GM19035 (cell line): Measurements from ENCODE around the gene NDUFS8.

ENCODE experiments used
- ATAC-seq: cut with Tn5 transposase; IDR thresholded peaks from one replicate; pipeline ENCODE4 v1.9.1; 2021; ENCODE audit not compliant: unreplicated experiment

Gene NDUFS8

GRCh38 chr11:68048681-68049508 is 18.4 kb downstream of the NDUFS8 start:
- no peak for ATAC-seq

GRCh38 chr11:68049509-68050370 is 19.3 kb downstream of the NDUFS8 start:
- ATAC-seq, result no peak

- ATAC-seq, result no peak
These were observed 19.9 kb downstream of the NDUFS8 start for GRCh38 chr11:68050371-68050841.

GRCh38 chr11:68051191-68052136 is 21.0 kb downstream of the NDUFS8 start:
- no peak for ATAC-seq

GRCh38 chr11:68052137-68052873 is 21.8 kb downstream of the NDUFS8 start:
- ATAC-seq, result no peak

DNA sequence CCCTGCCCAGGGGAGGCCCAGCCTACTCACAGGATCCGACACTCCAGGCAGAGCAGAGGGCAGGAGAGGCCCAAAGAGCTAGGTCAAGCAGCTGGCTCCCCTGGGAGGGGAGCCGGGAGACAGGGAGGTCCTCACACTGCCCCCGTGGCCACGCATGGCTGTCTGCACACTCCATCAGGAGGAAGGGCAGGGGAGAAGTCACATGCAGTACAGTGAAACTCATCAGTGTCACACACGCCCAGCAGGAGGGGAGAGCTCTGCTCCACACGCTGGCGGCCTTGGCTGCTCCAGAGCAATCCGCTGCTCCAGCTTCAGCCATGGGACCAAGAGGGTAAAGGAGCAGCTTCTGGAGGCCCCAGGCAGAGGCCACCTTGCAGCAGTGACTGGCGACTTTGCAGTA is 22.6 kb downstream of the NDUFS8 start:
- no peak for ATAC-seq

DNA sequence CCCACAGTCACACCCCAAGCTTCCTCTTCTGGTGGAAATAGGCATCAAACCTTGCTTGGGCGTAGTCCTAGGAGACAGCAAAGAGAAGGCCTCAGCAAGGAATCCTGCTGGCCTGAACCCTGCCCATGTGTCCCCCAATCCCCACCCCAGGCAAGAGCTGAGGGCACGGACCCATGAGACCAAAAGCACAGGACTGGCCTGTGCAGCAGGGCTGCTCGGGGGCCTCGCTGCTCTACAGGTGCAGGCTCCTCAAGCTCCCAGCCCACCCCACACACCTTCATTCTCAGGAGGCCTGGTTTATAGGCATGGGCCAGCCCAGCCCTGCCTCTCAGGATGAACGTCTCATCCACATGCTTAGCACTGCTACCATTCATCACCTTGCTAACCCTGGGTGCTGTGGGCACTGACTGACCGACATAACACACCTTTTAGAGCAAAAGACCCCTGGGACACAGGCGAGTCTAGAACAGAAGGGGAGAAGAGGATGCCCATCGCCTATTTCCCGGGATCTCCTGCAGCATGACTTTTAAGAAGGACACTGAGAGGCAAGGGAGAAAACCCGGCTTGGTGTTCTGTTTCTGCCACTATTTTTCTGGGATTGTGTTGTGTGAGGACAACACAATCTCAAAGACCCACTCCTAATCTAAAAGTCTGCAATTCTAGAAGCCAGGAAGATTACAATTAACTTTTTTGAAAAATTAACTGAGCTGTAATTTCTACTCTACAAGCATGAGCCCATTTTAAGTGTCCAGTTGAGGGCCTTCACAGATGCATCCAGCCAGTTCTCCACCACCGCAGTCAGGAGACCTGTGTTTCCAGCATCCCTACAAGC is 23.7 kb downstream of the NDUFS8 start:
- no peak for ATAC-seq

DNA sequence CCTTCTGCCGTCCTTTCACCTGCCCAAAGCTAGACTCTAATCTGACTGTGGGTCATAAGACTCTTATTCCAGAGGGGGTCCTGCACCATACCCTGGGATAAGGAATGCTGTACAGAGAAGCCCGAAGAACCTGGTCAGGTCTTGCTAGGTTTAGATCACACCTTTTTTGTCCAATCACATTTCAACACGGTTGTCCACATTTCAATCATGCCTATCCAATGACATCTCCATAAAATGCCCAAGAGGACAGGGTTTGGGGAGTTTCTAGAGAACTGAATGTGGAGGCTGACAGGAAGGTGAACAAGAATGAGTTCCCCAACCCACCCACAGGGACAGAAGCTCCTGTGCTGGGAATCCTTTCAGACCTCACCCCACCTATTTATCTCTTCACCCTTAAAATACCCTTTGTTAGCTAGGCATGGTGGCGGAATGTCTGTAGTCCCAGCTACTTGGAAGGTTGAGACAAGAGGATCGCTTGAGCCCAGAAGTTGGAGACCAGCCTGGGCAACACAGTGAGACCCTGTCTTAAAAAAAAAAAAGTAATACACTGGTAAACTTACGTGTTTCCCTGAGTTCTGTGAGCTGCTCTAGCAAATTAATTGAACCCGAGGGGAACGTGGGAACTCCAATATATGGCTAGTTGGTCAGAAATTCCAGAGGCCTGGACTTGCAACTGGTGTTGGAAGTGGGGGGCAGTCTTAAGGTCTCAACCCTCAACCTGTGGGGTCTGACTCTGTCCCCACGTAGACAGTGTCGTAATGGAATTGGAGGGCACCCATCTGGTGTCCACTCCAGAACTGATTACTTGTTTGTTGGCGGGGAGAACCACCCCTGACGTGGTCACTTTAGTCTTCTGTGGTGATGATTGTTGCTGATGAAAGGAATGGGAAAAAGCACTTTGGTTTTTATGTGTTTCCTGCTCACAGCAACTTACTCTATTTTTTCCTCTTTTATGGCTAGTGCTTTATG is 26.1 kb downstream of the NDUFS8 start:
- no peak for ATAC-seq

- ATAC-seq, result no peak
These were observed 27.3 kb downstream of the NDUFS8 start for GRCh38 chr11:68057807-68058206.

DNA sequence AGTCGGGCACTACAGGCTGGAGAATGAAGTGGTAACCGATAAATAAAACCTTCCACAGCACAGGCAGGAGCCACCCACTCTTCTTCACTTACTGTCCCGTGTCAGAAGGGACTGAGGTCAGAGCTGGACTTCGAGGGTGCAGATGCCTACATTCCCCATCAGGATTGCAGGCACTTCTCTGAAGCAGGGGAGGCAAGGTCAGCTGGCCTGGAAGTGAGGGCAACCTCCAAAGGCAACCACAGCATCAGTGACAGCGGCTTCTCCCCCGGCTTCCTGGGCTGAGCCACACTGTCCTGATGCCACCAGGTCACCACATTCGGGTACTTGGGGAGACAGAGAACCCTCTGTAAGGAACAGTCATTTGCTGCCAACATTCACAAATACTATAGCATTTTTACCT is 31.0 kb downstream of the NDUFS8 start:
- ATAC-seq, result no peak

DNA sequence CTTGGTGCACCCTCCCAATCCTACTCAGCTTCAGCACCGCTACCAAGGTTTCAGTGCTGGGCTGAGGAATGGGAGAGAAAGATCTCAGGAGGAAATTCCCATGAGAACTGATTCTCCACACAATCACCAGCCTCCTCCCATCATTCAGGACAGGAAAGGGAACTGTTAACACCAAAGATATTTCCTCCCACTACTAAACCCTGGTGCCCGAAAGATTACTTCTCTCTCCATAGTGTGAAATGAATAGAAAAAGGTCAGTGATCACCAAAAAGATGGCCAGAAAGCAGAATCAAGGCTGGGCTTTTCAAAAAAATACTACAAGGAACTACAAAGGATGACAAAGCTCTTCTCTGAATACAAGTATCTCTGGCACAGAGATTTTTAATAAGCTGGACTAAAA is 34.4 kb downstream of the NDUFS8 start:
- ATAC-seq, result no peak

- no peak for ATAC-seq
These were observed 35.4 kb downstream of the NDUFS8 start for GRCh38 chr11:68065841-68066240.

- no peak for ATAC-seq
These were observed 36.3 kb downstream of the NDUFS8 start for GRCh38 chr11:68066742-68067141.

GRCh38 chr11:68067991-68068390 is 37.5 kb downstream of the NDUFS8 start:
- ATAC-seq, result no peak

DNA sequence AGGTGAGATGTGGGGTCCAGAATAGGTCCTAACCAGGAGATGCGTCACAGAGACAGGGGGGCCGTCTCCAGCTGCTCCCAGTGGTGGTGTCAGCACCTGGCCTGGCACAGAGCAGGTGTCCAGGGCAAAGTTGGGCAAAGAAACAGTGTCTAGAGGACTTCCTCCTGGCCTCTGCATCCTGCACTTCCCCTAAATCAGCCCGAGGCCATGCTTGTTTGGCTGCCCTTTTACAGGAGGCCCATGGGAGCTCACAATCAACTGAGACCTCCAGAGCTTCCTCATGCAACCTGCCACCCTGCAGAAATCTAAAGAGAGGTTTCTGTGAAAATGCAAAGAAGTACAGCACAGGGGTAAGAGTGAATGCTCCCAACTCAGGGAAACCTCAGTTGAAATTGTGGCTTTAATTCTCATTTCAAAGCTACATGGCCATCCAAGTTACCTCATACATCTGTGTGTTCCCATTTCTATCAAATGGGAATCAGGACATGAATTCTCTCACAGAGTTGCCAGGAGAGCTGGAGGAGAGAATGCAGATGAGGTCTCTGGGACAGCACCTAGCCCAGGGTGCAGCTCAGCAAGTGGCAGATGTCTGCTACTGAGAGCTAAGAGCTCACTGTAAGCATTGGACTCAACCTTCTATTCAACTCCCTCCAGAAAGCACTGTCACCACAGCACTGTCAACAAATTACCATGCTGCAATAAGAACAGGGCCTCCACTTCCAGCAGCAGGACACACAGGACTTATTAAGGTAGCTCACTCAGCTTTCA is 41.0 kb downstream of the NDUFS8 start:
- ATAC-seq, result no peak

DNA sequence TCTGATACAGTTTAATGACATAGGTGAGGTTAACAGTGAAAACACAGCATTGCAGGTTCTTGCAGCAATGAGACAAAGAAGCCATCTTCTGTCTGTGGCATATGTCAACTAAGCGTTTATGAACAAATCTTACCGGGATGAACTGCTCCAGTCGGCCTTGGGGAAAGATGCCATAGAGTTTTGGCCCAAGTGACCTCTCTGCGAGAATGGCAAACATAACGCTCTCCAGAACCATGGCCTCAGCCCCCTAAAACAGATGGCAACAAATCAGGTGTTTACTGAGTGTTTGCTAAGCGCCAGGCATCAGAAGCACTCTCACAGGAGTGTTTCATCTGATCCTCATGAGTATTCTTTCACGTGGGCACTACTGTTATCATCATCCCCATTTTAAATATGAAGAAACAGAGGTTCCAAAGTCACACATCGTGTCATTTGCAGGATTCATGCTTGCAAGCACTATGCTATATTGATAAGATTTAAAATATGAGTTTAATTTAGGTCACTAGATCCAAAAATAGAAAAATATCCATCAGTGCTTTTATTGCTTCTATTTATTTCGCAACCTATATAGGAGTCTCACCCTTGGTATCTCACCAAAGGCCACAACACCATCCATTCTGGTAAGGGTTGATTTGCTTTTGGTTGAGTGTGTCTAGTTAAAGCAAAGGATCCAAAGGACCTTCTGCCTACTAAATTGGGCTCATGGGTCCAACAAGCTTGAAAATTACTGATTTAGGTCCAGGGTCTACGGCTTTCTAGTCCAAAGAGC is 44.3 kb downstream of the NDUFS8 start:
- no peak for ATAC-seq
